Measurements from ENCODE around the gene CPPED1. TPM values are rescaled to one million over a fixed set of nuclear protein-coding genes. Genes with fewer than 3 reads are reported as not detected.

The CPPED1 gene
- total RNA-seq, 4 donors from 2014 or later: 4.1 to 17.3 (median 12.7) TPM

DNA sequence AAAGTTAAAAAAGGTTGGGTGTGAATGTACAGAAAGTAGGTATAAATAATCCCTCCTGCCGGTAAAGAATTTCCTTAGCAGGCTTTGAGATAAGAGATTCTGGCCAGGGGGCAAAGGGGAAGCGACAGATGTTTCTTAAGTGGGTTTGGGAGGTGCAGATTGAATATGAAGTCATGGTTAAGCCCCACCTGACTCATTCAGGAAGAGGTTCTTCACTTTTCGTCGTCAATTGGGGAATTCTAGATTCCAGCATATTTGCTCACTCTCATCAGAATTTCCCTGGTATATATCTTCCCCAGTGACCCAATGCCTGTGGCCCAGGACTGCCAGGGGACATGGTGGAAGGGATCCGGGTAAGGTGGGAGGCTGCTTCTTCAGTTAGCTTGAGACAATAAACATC lies 127.8 kb downstream of the CPPED1 start:
- WGBS, 2 donors (ENCODE audit: low coverage in 1 of 2): 51 to 56% methylated on average over 4 to 5 of the region's 5 CpGs
- intact Hi-C loops (cut with DNase I; ENCODE audit: low total_unique reads): no loop called here
- in situ Hi-C loops (cut with MboI; ENCODE audit: low pct_ligation_motif_present in 1 of 4, low pct_unique_long_range_greater_than_20kb in 1 of 4, low sequenced_read_pairs in 3 of 4): no loop called here
- DNase-seq: no peak
- Histone ChIP-seq H3K36me3 (no peaks in the 10 kb centered on the region), H3K9me3 (no peaks in the 10 kb centered on the region), H3K4me3 (no peak overlapping the region), H3K27ac (no peak overlapping the region), H3K4me1 (no peaks in the 10 kb centered on the region), H3K27me3 (no peaks in the 10 kb centered on the region)
- TF ChIP-seq POLR2A (IDR thresholded peaks at IDR 0.05) (no peak), EP300 (IDR thresholded peaks at IDR 0.05; ENCODE audit: low read depth) (no peak), POLR2AphosphoS5 (IDR thresholded peaks at IDR 0.05) (no peak)
- TF ChIP-seq, protein P1, sequence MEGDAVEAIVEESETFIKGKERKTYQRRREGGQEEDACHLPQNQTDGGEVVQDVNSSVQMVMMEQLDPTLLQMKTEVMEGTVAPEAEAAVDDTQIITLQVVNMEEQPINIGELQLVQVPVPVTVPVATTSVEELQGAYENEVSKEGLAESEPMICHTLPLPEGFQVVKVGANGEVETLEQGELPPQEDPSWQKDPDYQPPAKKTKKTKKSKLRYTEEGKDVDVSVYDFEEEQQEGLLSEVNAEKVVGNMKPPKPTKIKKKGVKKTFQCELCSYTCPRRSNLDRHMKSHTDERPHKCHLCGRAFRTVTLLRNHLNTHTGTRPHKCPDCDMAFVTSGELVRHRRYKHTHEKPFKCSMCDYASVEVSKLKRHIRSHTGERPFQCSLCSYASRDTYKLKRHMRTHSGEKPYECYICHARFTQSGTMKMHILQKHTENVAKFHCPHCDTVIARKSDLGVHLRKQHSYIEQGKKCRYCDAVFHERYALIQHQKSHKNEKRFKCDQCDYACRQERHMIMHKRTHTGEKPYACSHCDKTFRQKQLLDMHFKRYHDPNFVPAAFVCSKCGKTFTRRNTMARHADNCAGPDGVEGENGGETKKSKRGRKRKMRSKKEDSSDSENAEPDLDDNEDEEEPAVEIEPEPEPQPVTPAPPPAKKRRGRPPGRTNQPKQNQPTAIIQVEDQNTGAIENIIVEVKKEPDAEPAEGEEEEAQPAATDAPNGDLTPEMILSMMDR (IDR thresholded peaks at IDR 0.05): no peak

DNA sequence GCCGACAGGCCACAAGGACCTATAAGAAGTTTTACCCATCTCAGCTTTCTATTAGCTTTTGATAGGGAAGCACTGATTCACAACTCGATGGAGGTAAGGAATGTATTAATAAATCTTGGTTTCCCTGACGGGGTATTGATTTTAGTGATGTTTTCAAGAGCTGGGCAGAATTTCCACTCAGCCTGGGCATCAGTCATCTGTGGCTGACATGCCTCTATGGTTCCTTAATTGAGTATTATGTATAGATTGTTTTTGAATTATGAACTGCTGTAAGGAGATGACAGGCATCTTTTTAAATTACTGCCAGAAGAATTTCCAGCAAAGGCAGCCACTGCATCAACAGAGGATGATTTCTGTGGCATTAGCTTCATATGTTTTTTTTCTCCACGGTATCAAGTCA lies 128.6 kb downstream of the CPPED1 start:
- no peak for DNase-seq
- H3K4me3 ChIP-seq: no peak overlapping the region
- WGBS, 2 donors (ENCODE audit: low coverage in 1 of 2): 71 to 79% methylated on average over 2 to 4 of the region's 4 CpGs
- no peak overlapping the region for H3K27ac ChIP-seq
- H3K27me3 ChIP-seq: no peaks in the 10 kb centered on the region
- in situ Hi-C loops (cut with MboI; ENCODE audit: low pct_ligation_motif_present in 1 of 4, low pct_unique_long_range_greater_than_20kb in 1 of 4, low sequenced_read_pairs in 3 of 4) (no loop called here), intact Hi-C loops (cut with DNase I; ENCODE audit: low total_unique reads) (no loop called here)
- no peak for TF ChIP-seq POLR2AphosphoS5 (IDR thresholded peaks at IDR 0.05)
- TF ChIP-seq, protein P1 (IDR thresholded peaks at IDR 0.05): no peak
- H3K9me3 ChIP-seq: no peaks in the 10 kb centered on the region
- no peaks in the 10 kb centered on the region for H3K4me1 ChIP-seq
- H3K36me3 ChIP-seq: no peaks in the 10 kb centered on the region

DNA sequence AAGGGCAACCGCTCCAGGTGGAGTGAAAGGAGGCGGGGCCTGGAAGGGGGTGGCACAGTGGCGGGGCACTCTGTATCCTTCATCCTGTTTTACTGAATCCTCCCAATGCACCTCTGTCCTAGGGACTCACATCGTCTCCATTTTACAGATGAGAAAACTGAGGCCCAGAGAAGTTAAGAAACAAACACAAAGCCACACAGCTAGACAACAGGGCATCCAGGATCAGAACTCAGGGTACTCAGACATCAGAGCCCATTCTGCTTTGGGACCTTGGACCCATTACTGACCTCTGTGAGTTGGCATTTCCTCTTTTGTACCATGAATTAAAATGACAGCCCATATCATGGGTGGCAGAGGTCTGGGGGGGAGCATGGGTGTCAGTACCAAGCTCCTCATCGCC lies 129.2 kb downstream of the CPPED1 start:
- intact Hi-C loops (cut with DNase I; ENCODE audit: low total_unique reads) (no loop called here), in situ Hi-C loops (cut with MboI; ENCODE audit: low pct_ligation_motif_present in 1 of 4, low pct_unique_long_range_greater_than_20kb in 1 of 4, low sequenced_read_pairs in 3 of 4) (no loop called here)
- WGBS, 2 donors (ENCODE audit: low coverage in 1 of 2): 89 to 100% methylated on average over 2 to 5 of the region's 5 CpGs
- Histone ChIP-seq H3K4me3 (no peak overlapping the region), H3K27ac (no peak overlapping the region), H3K4me1 (no peaks in the 10 kb centered on the region), H3K36me3 (no peaks in the 10 kb centered on the region), H3K9me3 (no peaks in the 10 kb centered on the region), H3K27me3 (no peaks in the 10 kb centered on the region)
- no peak for TF ChIP-seq POLR2A (IDR thresholded peaks at IDR 0.05)
- no peak for TF ChIP-seq POLR2AphosphoS5 (IDR thresholded peaks at IDR 0.05)
- TF ChIP-seq, protein P1 (IDR thresholded peaks at IDR 0.05): no peak
- TF ChIP-seq EP300 (IDR thresholded peaks at IDR 0.05; ENCODE audit: low read depth): no peak
- DNase-seq: no peak

DNA sequence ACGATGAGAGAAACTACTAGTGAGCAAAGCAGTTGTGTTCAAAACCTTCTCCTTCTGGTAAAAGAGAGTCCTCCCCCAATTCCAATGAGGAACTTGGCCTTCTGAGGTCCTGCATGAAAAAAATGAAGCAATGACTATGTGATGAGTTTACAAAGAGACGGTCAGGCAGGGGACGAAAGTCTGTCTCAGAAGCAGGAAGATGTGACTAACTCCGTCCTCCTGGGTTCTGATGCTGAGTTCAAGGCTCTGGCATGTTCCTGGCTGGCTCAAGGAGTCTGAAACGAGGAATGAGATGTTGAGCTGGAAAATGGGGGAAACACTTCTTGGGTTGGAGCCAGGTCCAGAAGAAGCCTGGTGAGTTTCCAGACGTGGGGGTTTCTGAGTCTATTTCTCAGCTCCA lies 129.6 kb downstream of the CPPED1 start:
- no peaks in the 10 kb centered on the region for H3K27me3 ChIP-seq
- in situ Hi-C loops (cut with MboI; ENCODE audit: low pct_ligation_motif_present in 1 of 4, low pct_unique_long_range_greater_than_20kb in 1 of 4, low sequenced_read_pairs in 3 of 4) (no loop called here), intact Hi-C loops (cut with DNase I; ENCODE audit: low total_unique reads) (no loop called here)
- no peaks in the 10 kb centered on the region for H3K4me1 ChIP-seq
- DNase-seq: no peak
- H3K9me3 ChIP-seq: peaks cover 0 to under 1% of the 10 kb centered on the region in 2 donors
- 74 to 85% methylated on average over 6 of the region's 6 CpGs for WGBS, 2 donors (ENCODE audit: low coverage in 1 of 2)
- no peak for TF ChIP-seq EP300 (IDR thresholded peaks at IDR 0.05; ENCODE audit: low read depth)
- no peak for TF ChIP-seq POLR2A (IDR thresholded peaks at IDR 0.05)
- TF ChIP-seq POLR2AphosphoS5 (IDR thresholded peaks at IDR 0.05): no peak
- TF ChIP-seq, protein P1 (IDR thresholded peaks at IDR 0.05): no peak
- no peak overlapping the region for H3K4me3 ChIP-seq
- peaks cover 0 to 1% (median 0%) of the 10 kb centered on the region in 4 donors for H3K36me3 ChIP-seq
- no peak overlapping the region for H3K27ac ChIP-seq

All from transverse colon (tissue), 4 donors.